ENCODE results near the gene APLN. TPM values are rescaled to one million over a fixed set of nuclear protein-coding genes. Genes with fewer than 3 reads are reported as not detected.

The APLN gene
- total RNA-seq, 1 experiment from 2014 or later = 8.5 TPM

- H3K4me3 ChIP-seq (ENCODE audit: low read length) = no peak overlapping the region
- BruUV-seq (replicated peaks) = no TSS peak
- no peak overlapping the region for H3K27ac ChIP-seq (ENCODE audit: low read length)
- TF ChIP-seq EZH2 (IDR thresholded peaks at IDR 0.05; ENCODE audit: low read length, unreplicated experiment) = no peak
- TF ChIP-seq EZH2phosphoT487 (IDR thresholded peaks at IDR 0.05; ENCODE audit: borderline replicate concordance, low read length) = no peak
- no peak for TF ChIP-seq CTCF (conservative IDR thresholded peaks at IDR 0.05; ENCODE audit: low read depth, low read length)
- no peaks in the 10 kb centered on the region for H3K9me3 ChIP-seq (ENCODE audit: low read length)
- no peaks in the 10 kb centered on the region for H3K9me2 ChIP-seq (replicated peaks; ENCODE audit: low read length)
- H3K9ac ChIP-seq (ENCODE audit: low read length) = no peak overlapping the region
- peaks cover 22% of the 10 kb centered on the region for H3K4me1 ChIP-seq (ENCODE audit: insufficient read depth, low read length)
- no peaks in the 10 kb centered on the region for H3K27me3 ChIP-seq (ENCODE audit: low read length)
- no peaks in the 10 kb centered on the region for H3K36me3 ChIP-seq (ENCODE audit: low read depth, low read length)
- no peak overlapping the region for H3K4me2 ChIP-seq (ENCODE audit: low read length)
- H3K79me2 ChIP-seq (ENCODE audit: low read length) = no peaks in the 10 kb centered on the region
- intact Hi-C loops (cut with micrococcal nuclease) = loop anchor here (5.0 kb wide), 1 partner anchor 38 kb away; no protein-coding TSS in a partner anchor
- ChIA-PET POLR2A (ENCODE audit: unreplicated experiment) (no interaction called here), CTCF (no interaction called here)
- no peak overlapping the region for H2AFZ ChIP-seq (ENCODE audit: low read length)
- no peak for ATAC-seq
- no peaks in the 10 kb centered on the region for H3F3A ChIP-seq (ENCODE audit: low read length, unreplicated experiment)
- no peaks in the 10 kb centered on the region for H4K20me1 ChIP-seq (ENCODE audit: low read length)
- DNase-seq = no peak
Measured at GRCh38 chrX:129695535-129695934, 40.8 kb upstream of the APLN start.

GRCh38 chrX:129694805-129695204, 40.0 kb upstream of the APLN start:
- H3K79me2 ChIP-seq (ENCODE audit: low read length) = no peaks in the 10 kb centered on the region
- peaks cover 22% of the 10 kb centered on the region for H3K4me1 ChIP-seq (ENCODE audit: insufficient read depth, low read length)
- ATAC-seq (no peak), DNase-seq (no peak)
- H3K27me3 ChIP-seq (ENCODE audit: low read length) = no peaks in the 10 kb centered on the region
- no peak overlapping the region for H3K27ac ChIP-seq (ENCODE audit: low read length)
- no peaks in the 10 kb centered on the region for H3K9me3 ChIP-seq (ENCODE audit: low read length)
- POLR2A ChIA-PET (ENCODE audit: unreplicated experiment) = no interaction called here
- H4K20me1 ChIP-seq (ENCODE audit: low read length) = no peaks in the 10 kb centered on the region
- H3K4me3 ChIP-seq (ENCODE audit: low read length) = no peak overlapping the region
- TF ChIP-seq EZH2 (IDR thresholded peaks at IDR 0.05; ENCODE audit: low read length, unreplicated experiment) (no peak), CTCF (conservative IDR thresholded peaks at IDR 0.05; ENCODE audit: low read depth, low read length) (no peak), EZH2phosphoT487 (IDR thresholded peaks at IDR 0.05; ENCODE audit: borderline replicate concordance, low read length) (no peak)
- intact Hi-C loops (cut with micrococcal nuclease) = loop anchor here (5.0 kb wide), 1 partner anchor 38 kb away; no protein-coding TSS in a partner anchor
- H3F3A ChIP-seq (ENCODE audit: low read length, unreplicated experiment) = no peaks in the 10 kb centered on the region
- H2AFZ ChIP-seq (ENCODE audit: low read length) = no peak overlapping the region
- H3K9me2 ChIP-seq (replicated peaks; ENCODE audit: low read length) = no peaks in the 10 kb centered on the region
- CTCF ChIA-PET = no interaction called here
- no peak overlapping the region for H3K9ac ChIP-seq (ENCODE audit: low read length)
- BruUV-seq (replicated peaks) = no TSS peak
- H3K36me3 ChIP-seq (ENCODE audit: low read depth, low read length) = no peaks in the 10 kb centered on the region
- H3K4me2 ChIP-seq (ENCODE audit: low read length) = no peak overlapping the region

- CTCF ChIA-PET = no interaction called here
- BruUV-seq (replicated peaks) = no TSS peak
- DNase-seq (no peak), ATAC-seq (no peak)
- Histone ChIP-seq H4K20me1 (ENCODE audit: low read length) (no peaks in the 10 kb centered on the region), H3K9ac (ENCODE audit: low read length) (no peak overlapping the region), H3K27me3 (ENCODE audit: low read length) (no peaks in the 10 kb centered on the region), H3K4me1 (ENCODE audit: insufficient read depth, low read length) (peaks cover 13% of the 10 kb centered on the region), H3K36me3 (ENCODE audit: low read depth, low read length) (no peaks in the 10 kb centered on the region), H3K4me3 (ENCODE audit: low read length) (no peak overlapping the region), H3K27ac (ENCODE audit: low read length) (no peak overlapping the region), H3F3A (ENCODE audit: low read length, unreplicated experiment) (no peaks in the 10 kb centered on the region), H3K79me2 (ENCODE audit: low read length) (no peaks in the 10 kb centered on the region), H3K4me2 (ENCODE audit: low read length) (no peak overlapping the region), H2AFZ (ENCODE audit: low read length) (no peak overlapping the region), H3K9me2 (replicated peaks; ENCODE audit: low read length) (no peaks in the 10 kb centered on the region), H3K9me3 (ENCODE audit: low read length) (no peaks in the 10 kb centered on the region)
- POLR2A ChIA-PET (ENCODE audit: unreplicated experiment) = no interaction called here
- TF ChIP-seq EZH2 (IDR thresholded peaks at IDR 0.05; ENCODE audit: low read length, unreplicated experiment) (no peak), CTCF (conservative IDR thresholded peaks at IDR 0.05; ENCODE audit: low read depth, low read length) (no peak), EZH2phosphoT487 (IDR thresholded peaks at IDR 0.05; ENCODE audit: borderline replicate concordance, low read length) (no peak)
- intact Hi-C loops (cut with micrococcal nuclease) = no loop called here
Measured at GRCh38 chrX:129693354-129693753, 38.6 kb upstream of the APLN start.
